ENCODE data around the gene GPR18.
A peak's percentile ranks its signal among the peaks of the same experiment; 100 is the strongest.
"Not testable (repeated sequence)": the region's sequence is repeated elsewhere in the genome, so short reads cannot be mapped to it uniquely, and the experiment has no call there.

GPR18 gene

DNA sequence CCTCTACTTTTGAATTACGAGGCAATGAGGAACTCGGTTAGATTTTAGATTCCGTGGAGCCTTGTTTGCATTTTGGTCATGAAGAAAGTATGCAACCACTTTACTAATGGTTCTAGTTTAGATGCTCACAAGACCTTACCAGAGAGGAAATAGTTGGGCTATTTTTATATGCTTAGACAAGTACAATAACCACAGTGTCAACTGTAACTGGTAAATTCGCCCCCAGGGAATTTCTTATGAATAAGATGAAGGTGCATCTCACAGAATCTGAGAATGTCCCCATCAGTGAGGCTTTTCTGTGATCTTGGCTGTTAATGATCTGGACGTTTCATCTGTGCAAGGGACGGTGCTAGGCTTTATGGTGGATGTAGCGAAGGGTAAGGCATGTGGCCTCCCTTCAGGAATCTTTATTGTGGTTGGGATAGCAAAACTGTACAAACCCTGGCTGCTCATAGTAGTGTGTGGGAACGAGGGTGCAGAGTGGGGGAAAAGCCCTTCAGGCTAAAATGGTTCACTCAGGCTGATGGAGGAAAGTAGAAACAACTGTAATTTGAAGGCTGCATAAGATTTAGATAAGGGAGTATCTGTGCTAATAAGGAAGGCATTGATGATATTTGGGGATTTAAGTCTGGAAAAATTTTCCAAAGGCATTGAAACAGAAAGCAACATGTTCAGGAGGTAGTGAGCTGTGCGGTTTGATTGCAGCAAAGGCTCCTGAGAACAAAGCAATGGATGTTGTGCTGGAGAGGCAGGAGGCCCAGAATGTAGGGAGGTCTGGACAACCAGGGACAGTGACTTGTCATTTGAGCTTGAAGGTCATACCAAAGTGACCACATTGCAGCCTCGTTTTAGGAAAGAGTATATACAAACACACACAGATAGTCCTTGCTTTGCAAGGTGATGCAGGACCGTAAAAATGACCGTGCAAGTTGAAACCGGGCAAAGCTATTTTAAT, 29.2 kb downstream of the GPR18 start:
- DNase-seq, result peak in 1 of 2 experiments; percentile 22

DNA sequence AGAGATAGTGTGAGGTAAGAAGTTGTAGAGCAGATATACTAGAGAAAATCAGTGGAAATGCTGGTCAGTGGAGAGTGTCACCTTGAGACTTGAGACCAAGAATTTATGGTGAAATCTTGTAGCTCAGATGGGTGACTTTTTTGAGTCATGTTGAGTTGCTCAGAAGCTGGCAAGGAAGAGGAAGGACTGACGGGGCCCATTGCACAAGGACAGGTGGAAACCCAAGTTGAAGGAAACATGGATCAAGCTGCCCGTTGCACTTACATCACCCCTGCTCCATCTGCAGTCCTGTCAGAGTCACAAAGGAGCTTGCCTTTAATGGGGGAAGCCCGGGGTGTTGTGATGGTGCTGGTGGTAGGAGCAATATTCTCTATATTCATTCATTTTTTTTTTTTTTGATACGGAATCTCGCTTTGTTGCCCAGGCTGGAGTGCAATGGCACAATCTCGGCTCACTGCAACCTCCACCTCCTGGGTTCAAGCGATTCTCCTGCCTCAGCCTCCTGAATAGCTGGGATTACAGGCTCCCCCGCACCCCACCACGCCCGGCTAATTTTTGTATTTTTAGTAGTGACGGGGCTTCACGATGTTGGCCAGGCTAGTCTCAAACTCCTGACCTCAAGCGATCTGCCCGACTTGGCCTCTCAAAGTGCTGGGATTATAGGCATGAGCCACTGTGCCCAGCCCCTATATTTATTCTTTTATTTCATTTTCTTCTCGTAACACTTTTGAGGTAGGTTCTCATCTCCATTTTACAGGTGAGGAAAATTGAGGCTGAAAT, 30.1 kb downstream of the GPR18 start:
- no peak for DNase-seq

GRCh38 chr13:99227331-99227900, 30.8 kb downstream of the GPR18 start:
- no peak for DNase-seq

- DNase-seq, result no peak
Measured at GRCh38 chr13:99226513-99226912, 31.7 kb downstream of the GPR18 start.

GRCh38 chr13:99225078-99225477, 33.1 kb downstream of the GPR18 start:
- no peak for DNase-seq

- no peak for DNase-seq
Measured at GRCh38 chr13:99224021-99224420, 34.2 kb downstream of the GPR18 start.

GRCh38 chr13:99223587-99223986, 34.6 kb downstream of the GPR18 start:
- no peak for DNase-seq

GRCh38 chr13:99221567-99222239, 36.5 kb downstream of the GPR18 start:
- DNase-seq, result no peak

DNA sequence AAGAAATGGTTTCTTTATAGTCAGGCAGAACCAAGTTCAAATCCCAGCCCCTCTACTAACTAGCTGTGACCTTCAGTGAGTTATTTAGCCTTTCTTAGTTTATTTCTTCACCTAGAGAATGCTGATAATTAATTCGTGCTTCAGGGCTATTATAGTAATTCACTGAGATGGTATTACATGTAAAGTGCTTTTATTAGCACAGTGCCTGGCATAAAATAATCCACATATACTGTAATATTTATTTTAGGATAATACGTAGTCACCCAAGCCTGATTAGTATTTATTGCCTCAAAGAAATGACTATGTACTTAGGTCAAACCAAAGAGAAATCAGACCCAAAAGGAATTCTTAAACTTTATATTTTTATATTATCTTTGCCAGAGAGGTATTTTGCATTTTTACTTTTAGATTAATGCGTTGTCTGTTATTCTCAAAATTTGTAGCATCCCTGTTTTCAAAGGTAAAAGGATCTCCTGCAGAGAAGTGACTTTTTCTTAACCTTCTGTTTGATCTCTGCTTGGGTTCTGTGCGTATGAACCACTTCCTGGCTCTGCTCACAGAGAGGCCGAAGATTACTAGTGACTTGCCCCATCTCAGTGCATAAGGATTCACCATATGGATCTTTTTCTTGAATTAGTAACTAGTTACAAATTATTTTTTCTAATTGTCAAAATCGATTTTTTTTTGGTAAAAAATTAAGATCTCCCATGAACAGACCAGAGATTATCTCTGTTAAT, 37.8 kb downstream of the GPR18 start:
- no peak for DNase-seq

DNA sequence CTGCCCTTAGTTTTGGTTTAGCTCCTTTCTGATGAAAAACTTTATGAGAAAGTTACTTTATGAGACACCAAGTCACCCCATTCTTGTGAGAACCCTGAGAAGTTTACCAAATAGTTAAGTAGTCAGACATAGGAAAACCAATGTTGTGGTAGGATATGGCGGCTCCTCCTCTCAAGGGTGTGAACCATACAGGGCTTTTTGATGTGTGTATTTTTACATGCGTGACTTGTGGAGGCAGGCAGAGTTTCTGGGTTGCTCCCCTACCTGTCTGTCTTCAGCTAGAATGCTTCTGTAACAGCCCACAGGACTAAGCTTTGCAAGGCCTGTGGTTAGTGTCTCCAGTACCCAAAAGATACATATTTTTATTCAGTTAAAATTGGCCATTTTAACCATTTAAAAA, 39.2 kb downstream of the GPR18 start:
- DNase-seq, result no peak

- DNase-seq, result no peak
Measured at GRCh38 chr13:99218545-99218944, 39.6 kb downstream of the GPR18 start.

GRCh38 chr13:99218126-99218525, 40.1 kb downstream of the GPR18 start:
- no peak for DNase-seq

DNA sequence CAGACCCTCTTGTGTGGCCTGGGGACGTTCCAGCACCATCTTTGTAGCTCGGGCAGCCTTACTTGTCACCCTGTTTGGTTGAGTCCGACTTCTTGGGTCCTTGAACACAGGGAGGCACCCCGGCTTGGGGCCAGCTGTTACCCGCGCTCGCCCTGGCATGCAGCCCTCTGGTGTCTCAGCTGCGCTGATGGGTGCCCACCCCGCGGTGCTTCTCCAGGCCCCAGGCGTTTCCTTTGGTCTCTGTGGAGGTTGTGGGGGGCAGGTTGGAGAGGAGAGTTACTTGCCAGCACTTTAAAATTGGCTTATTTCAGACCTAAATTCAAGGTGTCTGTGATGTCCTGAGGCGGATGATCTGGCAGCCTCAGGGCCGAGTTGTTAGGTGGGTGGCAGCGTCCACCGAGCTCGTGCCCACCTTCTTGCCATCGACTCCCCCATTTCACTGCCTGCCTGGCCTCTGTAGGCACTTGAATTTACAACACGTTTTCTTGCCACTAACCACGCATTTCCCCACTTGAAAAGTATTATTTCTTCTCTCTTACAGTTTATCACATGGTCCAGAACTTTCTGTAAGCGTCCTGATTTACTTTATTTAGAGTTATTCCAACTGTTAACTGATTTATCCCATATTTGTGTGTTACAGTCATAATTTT, 40.6 kb downstream of the GPR18 start:
- no peak for DNase-seq

DNA sequence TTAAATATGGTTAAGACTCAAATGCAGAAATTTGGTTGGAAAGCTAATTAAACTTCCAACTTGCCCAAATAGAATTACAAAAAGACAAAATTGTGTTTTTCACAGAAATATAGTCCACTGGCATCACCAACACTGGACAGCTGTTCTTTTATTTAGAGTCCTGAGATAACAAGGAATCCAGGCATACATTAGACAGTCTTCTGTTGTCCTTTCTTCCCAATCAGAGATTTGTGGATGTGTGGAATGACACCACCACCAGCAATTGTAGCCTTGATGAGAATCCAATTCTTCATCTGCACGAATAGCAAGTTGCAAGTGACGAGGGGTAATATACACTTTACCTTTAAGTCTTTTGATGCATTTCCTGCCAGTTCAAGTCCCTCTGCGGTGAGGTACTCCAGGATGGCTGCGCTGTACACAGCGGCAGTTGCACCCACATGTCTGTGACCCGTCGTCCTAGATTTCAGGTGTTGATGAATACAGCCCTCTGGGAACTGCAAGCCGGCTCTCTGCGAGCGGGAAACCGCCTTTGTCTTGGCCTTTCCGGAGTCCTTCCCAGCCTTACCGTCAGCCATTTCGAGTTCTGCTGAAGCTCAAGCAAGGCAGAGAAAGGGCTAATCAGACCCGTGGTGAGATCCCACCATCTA, 42.9 kb downstream of the GPR18 start:
- DNase-seq, result no peak

GRCh38 chr13:99214731-99215130, 43.4 kb downstream of the GPR18 start:
- no peak for DNase-seq

DNA sequence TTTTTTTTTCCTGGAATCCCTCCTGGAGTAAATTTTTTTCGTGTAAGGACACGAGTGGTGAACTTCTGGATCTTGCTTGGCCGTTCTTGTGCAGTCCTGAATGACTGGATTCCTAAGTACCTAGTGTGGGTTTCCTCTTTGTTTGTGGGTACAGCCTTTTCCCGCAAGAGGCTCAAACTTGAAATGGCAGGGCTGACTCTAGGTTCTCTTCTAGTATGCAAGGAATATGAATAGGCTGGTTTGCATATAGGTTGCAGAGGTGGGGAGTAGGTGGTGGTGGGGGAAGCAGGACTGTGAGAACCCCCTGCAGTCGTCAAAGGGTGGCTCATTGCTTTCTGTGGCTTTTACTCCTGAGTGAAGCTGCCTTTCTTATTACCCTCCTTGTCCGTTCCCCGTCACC, 43.9 kb downstream of the GPR18 start:
- peak in 1 of 2 experiments; percentile 25 for DNase-seq

GRCh38 chr13:99211421-99212035, 46.7 kb downstream of the GPR18 start:
- DNase-seq, result no peak

- DNase-seq, result not testable (repeated sequence)
Measured at GRCh38 chr13:99210627-99211026, 47.6 kb downstream of the GPR18 start.

DNA sequence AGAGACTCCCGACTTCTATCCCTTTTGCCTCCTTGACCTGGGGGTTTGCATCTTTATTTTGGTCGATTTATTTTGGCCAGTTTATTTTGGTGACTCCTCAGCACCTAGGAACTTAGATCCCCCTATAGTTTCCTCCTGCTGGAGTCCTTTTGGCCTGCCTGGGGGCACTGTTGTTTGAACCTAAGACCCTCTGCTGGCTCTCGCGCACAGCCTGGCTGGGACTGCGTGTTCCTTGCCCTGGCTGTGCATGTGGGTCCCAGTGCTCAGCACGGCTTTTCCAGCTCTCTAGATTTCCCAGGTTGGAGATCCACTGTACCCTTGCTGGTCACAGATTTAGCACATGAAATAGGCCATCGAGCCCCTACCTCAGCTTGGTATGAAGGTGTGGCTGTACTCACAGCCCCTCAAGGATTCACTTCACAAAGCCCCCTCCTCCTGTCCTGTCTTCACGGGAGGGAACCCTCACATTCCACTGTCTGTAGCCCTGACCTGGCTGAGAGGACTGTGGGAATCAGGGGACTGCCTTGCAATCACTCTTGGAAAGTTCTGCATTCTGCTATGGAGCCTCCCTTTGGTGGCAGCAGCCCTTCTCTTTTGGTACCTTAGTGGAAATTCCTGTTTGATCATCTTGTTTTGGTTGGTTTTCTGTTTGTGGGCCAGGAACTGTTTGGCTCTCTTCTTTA, 49.2 kb downstream of the GPR18 start:
- no peak for DNase-seq

- DNase-seq, result no peak
Measured at GRCh38 chr13:99208185-99208584, 50.0 kb downstream of the GPR18 start.
